GF-D8 (cell line): ENCODE results near the gene SORBS1.
A peak's percentile ranks its signal among the peaks of the same experiment; 100 is the strongest.

Experiments
- DNase-seq: peaks from one replicate; lab custom pipeline; 2025; lab: John Stamatoyannopoulos, UW

SORBS1 gene

DNA sequence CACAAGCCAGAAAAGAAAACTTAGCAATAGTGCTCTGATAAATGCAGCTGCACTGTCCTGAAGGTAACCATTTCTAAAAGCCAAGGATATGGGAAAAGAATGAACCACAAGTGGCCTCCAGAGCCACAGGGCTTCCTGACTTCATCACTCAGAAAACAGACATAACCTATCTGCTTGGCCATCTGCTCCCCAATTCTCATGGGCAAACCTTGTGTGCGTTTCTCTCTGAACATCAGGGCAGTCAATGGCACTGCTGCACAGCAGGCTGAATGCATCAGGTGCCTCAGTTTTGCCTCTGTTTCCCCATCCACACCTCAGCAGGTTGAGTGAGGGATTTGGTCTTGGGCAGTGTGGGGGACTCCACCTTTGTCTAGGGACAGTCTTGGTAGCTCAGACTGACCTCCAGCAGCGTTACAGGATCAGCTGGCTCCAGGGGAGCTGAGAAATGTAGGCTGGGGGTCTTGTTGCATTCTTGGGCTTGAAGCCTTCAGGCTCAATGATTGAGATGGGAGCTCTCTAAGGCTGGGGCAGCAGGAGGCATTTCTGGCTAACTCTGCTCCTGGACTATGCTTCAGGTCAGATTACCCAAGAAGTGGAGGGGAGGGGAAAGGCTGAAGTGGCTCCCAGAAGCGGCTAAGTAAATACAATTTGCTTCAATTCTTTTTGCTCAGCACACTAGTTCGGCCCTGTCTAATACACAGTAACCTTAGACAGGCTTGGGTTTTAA is 246.8 kb downstream of the SORBS1 start:
- DNase-seq, result no peak

DNA sequence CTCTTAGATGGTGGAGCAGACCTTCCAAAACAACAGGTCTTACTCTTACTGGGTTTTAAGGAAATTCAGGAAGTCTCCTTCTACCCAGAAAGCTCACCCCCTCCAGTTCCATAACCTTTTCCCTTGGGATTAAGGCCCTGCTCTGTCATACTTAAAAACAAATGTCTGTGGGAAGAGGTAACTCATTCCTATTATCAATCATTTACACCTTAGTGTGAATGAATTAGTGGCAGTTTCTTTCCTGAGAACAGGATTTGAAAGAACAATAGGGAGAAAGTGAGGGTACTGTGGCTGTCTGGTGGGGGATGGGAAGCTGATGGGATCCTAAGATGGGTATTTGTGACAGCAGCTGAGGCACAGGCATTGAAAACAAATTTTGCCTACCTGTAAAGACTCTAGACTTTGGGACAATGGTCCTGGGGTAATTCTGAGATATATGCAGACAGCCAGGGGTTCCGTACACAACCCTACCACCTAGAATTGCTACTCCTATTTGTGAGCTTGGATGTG is 248.1 kb downstream of the SORBS1 start:
- DNase-seq, result no peak

DNA sequence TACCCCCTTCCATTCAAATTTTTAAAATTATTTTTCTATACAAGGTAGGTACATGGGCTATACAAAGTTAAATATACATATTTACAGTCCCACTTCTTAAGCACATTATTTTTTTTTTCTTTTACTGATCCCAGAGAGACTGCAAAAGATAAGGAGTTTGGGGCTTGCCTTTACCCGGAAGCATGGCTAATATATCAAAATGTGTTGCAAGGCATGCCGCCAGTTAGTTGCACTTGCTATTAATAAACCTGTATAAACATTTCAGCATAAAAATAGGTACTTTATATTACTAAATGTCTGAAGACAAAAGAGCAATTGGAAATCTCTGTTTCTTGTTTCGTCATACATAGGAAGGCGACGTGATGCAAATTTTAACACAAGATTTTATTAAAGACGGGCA is 248.9 kb downstream of the SORBS1 start:
- no peak for DNase-seq

DNA sequence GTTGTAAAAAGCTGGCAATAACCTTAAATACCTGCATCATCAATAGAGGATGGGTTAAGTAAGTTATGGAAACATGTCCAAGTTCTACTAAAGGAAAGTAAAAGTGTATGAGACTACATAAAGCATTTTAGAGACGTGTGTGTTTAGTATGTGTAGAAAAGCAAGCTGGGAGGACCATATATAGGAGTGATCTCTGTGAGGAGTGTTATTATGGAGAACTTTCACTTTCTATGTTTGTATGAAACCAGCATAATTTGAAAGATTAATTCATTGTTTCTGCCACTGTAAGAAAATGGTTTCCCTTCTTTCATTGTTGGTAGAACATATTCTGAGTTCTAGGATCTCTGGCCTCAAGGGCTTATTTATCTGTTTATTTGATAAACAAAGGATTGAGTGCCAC is 251.2 kb downstream of the SORBS1 start:
- no peak for DNase-seq

DNA sequence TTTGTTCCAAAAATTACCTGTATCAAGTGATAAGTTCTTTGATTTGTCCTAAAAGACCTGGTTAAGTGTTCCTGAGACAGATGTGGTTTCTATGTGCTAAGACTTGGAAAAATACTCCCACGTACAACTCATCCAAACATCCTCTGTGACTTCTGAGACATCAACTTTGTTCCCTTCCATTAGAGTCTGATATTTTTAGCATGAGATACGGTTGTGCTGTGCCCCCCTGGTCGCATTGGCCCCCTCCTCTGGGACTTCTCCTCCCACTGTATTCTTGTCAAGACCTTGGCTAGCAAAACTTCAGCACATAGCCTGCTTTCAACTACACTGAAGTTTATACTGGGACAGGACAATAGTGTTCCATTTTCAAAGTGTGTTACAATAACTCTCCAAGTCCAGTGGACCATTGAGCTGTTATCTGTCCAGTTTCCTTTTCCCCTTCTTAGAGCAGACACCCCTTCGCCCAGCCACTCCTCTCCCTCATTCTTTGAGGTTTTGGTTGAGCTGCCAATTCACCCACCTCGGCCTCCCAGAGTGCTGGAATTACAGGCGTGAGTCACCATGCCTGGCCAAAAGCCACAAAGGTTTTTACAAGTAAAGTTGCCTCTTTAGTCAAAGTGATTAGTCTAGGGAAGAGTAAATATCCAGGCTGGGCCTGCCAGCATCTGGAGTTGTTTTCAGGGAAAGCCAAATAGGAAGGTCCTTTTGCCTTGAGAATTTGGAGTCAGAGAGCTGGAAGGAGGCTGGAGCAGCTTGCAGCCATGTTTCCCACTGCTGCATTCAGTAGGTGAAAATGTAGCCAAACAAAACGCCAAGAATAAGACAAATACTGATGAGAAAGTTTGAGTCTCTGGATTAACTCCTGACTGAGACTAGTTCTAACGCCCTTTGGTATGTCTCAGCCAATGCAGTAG is 252.5 kb downstream of the SORBS1 start:
- no peak for DNase-seq

DNA sequence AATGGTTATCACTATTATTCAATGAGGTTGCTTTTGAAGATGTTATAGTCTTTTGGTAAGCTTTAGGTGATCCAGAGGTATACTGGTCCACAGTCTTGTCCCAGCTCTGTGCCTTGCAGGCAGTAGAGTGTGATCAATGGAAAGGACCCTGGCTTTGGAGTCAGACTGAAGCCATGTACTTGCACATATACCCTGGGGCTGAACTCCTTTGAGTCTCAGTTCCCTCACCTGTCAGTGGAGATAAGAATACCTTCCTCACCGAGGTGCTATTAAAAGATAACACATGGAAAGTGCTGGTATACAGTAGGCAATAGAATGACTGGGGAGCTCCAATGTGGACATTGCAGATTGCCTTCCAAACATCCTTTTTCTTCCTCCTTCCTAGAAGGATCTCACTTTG is 254.3 kb downstream of the SORBS1 start:
- DNase-seq, result no peak

DNA sequence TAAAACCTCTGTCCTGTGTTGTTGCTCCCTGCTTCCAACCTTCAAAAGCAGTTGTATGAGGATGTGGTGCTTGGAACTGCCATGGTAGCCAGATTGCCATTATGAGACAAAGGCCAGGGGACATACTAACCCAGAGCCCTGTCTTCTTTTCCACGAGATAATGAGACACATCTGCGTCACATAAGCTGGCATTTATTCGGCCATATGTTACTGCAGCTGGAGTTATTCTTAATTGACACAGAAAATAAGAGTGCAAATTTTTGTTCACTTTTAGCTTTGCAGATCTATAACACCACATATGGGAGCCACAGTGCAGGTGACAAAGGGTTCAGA is 254.9 kb downstream of the SORBS1 start:
- no peak for DNase-seq

DNA sequence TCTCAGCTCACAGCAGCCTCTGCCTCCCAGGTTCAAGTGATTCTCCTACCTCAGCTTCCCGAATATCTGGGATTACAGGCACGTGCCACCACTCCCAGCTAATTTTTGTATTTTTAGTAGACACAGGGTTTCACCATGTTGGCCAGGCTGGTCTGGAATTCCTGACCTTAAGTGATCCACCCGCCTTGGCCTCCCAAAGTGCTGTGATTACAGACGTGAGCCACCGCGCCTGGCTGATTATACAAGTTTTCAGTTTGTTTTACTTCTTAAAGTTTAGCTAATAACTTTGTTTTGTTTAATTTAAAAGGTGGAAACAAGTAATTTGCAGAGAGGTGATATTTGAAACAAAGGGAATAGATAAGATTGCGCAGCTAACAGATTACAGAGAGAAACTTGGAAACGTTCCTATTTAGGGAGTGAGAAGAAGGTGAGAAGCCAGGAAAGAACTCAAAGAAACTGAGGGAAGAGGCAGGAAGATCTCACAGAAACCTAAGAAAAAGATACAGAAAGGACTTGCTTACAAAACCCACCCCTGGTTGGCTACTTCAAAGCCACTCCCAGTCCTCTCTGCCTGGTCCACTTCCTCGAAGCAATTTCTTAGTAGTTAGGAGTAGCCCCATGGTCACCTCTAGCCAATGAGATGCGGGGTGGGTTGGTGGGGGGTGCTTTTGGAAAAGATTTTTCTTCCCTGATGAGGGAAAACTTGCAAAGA is 255.4 kb downstream of the SORBS1 start:
- no peak for DNase-seq

DNA sequence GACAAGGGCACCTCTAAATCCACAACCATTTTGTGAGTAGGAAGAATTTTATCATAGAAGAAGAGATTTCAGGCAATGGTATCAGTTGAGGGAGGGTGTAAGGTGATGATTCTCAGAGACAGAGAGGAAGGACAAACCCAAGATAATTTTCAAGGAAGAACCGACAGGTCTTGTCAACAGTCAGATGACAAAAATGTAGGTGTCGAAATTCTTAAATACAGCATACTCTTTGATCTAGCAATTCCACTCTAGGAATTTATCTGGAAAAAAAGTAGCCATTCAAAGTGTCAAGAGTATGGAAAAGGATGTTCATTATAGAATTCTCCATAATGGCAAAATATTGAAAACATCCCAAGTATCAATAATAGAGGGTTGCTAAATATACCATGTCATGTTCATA is 256.2 kb downstream of the SORBS1 start:
- DNase-seq, result no peak

DNA sequence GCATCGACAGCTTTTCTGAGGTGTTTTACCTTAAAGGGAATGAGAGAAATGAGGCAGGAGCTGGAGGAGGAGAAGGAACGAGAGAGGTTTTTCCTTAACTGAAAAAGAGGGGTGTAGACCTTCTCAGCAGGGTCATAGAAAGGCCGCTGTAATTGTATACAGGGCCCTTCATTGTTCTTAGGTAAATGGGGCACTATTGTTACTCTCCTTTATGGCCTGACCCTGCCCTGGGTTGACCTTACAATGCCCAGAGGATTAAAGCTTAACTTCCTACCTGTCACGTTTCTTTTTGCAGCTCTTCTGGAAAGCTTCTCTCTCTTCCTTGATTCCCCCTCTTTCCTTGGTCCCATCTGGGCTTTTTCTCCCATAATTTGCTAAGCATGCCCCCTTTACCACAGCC is 256.7 kb downstream of the SORBS1 start:
- no peak for DNase-seq

DNA sequence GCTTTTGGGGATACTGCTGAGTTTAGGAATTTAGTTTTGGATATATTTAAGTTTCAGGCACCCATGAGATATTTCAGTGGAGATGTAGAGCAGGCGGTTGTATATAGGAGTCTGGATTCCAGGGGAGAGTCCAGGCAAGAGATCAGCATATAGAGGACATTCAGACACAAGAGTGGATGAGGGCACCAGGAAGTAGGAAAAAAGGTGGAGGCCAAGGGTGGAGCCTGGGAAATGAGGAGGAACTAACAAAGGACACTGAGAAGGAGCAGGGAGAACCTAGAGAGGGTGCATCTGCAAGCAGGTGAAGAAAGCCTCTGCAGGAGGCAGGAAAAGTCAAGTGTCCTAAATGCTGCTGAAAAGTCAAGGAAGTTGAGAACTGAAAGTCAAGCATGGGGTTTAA is 257.2 kb downstream of the SORBS1 start:
- DNase-seq, result no peak

DNA sequence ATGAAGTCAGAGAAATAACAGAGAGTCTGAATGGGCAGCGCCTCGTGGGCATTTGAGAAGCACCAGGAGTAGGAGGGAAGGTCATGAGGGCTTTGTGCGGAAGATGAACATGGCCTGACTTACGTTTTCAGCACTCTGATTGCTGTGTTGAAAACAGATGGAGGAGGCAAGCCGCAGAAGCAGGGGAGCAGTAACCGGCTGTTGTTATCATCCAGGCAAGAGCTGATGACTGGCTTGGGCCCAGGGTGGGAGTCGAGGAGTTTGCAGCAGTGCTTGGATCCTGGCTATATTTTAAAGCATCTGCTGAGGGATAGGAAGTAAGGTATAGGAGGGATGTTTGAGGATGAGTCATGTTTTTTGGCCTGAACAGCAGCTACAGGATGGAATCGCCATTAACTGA is 257.6 kb downstream of the SORBS1 start:
- no peak for DNase-seq

DNA sequence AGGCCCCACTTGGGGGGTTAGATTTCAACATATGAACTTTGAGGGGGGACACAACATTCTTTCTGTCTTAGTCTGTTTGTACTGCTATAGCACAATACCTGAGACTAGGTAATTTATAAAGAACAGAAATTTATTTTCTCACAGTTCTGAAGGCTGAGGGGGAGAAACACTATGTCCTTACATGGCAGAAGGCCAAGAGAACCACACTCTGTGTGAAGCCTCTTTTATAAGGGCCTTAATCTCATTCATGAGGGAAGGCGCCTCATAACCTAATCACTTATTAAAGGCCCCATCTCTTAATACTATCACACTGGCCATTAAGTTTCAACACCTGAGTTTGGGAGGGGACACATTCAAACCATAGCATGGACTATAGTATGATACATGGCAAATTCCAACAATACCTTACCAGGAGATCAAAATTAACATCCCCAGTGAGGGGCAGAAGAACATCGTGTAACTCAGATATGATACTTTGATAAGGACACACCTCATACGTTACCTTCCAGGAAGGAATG is 261.1 kb downstream of the SORBS1 start:
- no peak for DNase-seq

DNA sequence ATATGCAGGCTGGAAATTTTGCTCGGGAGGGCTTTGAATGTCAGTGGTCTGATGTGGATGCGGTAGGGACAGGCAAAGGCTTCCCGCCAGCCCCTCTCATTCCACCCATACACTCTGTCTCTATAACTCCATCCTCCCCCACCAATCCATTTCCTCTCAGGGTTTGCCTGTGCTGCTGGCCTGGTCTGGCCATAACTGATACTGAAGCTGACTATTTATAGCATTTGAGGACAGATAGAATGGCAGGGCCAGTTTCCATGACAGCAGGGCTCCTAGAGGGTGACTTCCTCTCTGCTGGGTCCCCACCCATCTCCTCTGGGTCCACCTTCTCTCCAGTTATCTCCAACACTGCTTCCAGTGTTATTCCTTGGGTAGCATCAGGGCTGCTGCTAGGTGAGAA is 263.8 kb downstream of the SORBS1 start:
- DNase-seq, result no peak

DNA sequence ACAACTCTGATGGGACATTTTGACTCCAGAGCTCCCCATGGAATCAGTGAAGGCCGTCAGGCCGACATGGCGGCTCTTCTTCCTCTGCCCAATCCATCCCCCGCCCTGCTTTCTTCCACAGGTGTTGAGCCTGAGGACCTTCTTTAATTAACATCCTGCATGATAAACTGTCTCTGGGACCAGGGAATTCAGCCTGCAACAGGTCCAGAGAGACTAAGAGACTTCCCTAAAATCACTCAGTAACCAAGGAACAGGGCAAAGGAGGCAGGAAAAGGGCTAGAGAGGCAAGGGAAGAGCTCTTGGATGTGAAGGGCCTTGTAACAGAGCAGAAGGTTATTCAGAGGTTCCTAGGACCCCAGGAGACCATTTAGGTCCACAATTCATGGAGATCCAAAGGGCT is 264.4 kb downstream of the SORBS1 start:
- DNase-seq, result no peak

DNA sequence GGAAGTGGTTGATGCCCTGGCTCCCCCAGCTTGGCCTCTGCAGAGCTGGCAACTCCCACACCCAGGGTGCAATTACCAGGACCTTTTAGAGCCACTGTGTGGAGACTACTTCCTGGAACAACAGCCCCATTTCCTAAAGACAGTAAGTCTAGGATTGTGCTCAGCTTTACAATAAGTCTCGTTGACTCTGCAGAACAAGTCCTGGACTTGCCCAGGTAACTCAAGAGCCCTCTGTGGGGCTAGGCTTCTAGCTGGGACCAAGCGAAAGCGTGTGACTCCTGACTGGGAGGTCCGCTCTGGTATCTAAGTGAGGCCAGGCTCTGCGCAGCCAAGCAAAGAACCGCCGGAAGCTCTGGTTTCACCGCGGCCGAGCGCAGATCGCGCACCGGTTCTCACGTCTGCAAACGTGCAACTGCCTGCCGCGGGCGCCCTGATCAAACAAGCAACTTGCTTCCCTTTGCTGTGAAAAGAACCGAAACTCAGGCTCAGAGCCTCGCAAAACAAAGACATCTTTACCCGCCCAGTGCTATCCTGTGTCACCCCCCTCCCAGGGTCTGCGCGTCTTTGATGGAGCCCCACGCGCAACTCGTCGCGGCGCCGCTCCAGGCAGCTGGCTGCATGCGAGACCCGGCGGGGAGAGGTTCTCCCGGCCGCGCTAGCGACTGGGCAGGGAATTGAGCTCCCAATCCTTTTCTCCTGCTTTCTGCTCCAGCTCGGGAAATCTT is 266.0 kb downstream of the SORBS1 start:
- DNase-seq, result peak; percentile 79

DNA sequence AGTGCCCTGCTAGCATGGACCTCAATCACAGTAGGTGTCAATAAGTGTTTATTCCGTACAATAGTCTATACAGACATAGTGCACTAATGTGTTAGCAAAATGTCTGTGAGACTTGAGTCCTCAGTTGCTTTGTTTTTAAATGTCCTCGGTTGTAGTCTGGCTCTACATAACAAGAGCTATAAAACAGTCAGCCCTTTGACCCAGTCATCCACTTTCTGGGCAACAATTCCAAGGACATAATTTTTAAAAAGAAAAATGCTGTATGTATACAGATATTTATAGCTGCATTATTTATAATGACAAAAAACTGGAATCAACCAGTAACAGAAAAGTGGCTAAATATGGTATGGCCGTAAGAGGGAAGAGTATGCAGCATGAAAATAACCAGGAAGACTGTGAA is 267.5 kb downstream of the SORBS1 start:
- DNase-seq, result no peak

DNA sequence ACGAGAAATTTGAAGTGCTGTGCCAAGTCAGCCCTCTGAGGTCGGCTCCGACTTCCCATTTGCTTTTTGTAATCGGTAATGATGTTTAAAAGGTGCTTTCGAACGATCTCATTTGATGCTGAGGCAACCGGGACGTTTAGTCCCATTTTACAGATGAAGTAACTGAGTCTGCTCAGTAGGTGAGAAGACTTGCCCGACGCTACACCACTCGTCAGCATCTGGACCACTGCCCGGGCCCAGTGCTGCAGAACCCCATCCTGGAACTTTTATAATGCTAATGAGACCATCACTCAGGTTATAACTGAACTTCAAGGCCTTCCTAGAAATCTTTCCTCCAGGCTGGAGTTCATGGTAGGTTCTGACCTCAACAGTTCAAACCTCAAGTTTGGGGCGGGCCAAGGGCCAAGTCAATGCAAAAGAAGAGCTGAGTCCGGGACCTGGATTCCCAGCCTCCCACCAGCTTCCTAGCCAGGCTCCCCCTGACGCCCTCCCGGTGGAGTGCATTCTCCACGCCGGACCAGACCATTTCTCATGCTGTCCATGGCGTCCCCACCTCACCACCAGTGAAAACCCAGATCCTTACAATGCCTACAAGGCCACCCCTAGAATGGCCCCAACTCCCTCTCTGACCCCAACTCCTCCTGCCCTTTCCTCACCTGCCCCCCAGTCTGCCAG is 269.7 kb downstream of the SORBS1 start:
- DNase-seq, result no peak

DNA sequence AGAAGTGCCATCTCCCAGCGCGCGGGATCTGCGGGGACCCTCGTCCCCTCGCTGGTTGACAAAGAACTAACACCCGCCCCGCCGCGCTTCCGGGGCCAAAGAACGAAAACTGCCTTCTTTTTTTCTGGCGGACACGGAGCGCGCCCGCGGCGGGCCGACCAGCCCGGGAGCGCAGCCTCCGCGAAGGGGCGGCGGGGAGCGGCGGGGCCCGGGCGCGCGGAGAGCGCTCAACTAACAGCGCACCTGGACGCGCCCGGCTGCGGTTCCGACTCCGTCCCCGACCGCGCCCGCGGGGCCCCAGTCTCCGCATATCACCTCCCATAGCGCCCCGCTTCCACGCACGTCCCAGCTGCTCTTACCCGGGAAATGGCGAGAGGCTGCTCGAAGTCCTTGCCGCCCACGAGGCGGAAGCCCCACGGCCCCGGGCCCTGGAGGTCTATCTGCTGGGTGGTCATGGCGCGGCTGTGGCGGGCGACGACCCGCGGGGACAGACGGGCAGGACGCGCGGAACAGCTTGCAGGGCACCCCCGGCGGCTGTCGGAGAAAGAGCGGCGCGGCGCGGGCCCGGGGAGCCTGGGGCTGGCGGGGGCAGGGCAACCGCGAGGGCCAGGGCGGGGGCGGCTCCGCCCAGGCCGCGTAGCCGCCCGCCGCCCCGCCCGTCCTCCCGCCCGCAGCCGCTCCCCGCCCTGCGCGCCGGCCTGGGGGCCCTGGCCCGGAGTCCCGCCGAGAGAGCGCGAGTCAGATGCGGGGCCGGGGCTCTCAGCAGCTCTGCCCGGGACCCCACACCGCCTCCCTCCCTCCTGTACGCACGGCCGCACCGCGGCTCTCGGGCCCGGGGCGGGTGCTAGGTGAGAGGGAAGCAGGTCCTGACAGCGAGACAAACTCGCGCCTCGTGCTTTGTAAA is 270.5 kb downstream of the SORBS1 start, which contains the start of gene PDLIM1:
TSS of gene PDLIM1 (minus strand) at position 543 of the 904 bp plus-strand sequence. CDS start at position 455, 88 bp downstream.
- DNase-seq, result no peak

DNA sequence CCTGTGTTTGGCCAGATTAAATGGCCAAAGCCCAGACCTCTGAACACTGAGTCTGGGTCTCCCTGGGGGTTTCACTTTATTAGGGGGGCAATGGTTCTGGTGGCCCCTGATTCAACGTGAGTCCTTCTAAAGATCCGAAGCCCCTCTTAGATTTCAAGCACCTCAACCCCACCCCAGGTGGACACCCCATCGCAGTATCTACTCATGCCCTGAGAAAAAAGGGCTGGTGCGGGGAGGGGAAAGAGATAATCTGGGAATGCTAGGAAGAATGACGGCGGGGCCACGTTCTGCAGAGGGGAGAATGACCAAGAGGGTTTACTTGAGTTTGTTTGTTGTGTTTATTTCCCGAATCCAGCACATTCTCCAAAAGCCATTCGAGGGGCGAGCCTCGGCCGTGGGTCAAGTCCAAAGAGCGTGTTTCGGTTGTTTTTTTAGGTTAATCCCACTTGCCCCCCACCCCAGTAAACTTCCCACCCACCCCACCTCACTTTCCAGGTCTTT is 271.2 kb downstream of the SORBS1 start:
- no peak for DNase-seq
